Mucosa of descending colon (tissue), 3 donors: ENCODE measurements around the gene SYTL1. TPM values are rescaled to one million over a fixed set of nuclear protein-coding genes. Genes with fewer than 3 reads are reported as not detected.

Source experiments
- ATAC-seq: fragments of 200-7000 bp; cut with Tn5 transposase; one replicate; pipeline ENCODE4 v1.9.1; 2020; ENCODE audit warnings: mild to moderate bottlenecking, moderate library complexity
- DNase-seq, 3 donors: peaks; one replicate each; pipeline ENCODE4 v3.0.0-alpha.2; 2020
- H3K36me3 ChIP-seq: fragments of 200-600 bp; one replicate; pipeline ENCODE4 v1.8.0; 2021; ENCODE audit warnings: low read depth, mild to moderate bottlenecking
- H3K4me1 ChIP-seq: fragments of 200-600 bp; one replicate; pipeline ENCODE4 v1.8.0; 2021; ENCODE audit warnings: low read depth, mild to moderate bottlenecking
- H3K4me3 ChIP-seq: fragments of 200-600 bp; one replicate; pipeline ENCODE4 v1.8.0; 2021; ENCODE audit warnings: mild to moderate bottlenecking
- H3K9me3 ChIP-seq: fragments of 200-600 bp; one replicate; pipeline ENCODE4 v1.8.0; 2021; ENCODE audit warnings: mild to moderate bottlenecking
- intact Hi-C, 2 donors: fragments of 100-400 bp; cut with DNase I in 1 of 2; cut with micrococcal nuclease in 1 of 2; formaldehyde crosslinking; loops; one replicate each; pipeline versions ENCODE4 v1.11.0 to v1.11.1; 2022; cut with DNase I, micrococcal nuclease
- total RNA-seq, 3 donors: library from RNA; stranded (reverse); fragmentation: NEBNext Ultra II Directional in 2 of 3; extraction: Animal tissue kit (Norgen Biotek cat#: 25700) in 2 of 3; gene quantifications; one replicate each; pipeline versions ENCODE4 v1.2.1 to v1.2.4, GENCODE V29; 2021 to 2023
- TF ChIP-seq, protein P1 (sequence below): fragments of 200-600 bp; IDR thresholded peaks from one replicate; pipeline ENCODE4 v1.8.0; 2022; ENCODE audit warnings: antibody characterized with exemption, mild to moderate bottlenecking
- donor health status: DM: no; HTN: no; CAD: no; lungs with moderate emphysema.
- donor health status: DM: no; HTN: no; CAD: no.
- donor health status: DM: no; HTN: yes; CAD: no.

The SYTL1 gene
- total RNA-seq, 3 donors from 2014 or later, result 4.2 to 9.7 (median 8.7) TPM

DNA sequence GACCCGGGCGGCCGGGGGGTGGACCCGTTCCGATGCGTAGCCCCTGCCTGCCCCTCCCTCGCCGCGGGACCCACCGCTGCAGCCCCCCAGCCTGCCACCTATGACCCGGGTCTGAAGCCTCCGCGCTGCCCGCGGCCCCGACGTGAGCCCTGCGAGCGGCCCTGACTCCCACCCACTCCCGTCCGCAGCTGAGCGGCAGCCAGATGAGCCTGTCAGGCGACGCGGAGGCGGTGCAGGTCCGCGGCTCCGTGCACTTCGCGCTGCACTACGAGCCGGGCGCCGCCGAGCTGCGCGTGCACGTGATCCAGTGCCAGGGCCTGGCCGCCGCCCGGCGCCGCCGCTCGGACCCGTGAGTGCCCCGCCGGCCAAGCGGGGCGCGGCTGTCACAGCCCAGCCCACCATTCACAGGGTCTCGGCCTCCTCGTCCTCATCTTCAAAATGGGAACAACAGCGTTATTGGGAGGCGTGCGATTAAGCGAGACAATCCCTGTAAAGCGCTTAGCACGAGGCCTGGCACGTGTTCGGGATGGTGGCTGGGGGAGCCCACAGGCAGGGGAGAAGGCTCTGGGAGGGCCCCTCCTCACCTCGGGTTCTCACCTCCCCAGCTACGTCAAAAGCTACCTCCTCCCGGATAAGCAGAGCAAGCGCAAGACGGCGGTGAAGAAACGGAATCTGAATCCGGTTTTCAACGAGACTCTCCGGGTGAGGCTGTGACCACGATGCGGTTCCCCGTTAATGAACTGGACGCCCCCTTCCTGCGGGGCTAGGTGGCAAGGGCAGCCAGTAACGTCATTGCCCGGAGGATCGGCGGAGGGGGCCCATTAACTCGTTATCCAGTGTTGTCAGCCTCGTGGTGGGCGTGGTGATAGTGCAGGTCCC lies 8.2 kb downstream of the SYTL1 start:
- TF ChIP-seq, protein P1, sequence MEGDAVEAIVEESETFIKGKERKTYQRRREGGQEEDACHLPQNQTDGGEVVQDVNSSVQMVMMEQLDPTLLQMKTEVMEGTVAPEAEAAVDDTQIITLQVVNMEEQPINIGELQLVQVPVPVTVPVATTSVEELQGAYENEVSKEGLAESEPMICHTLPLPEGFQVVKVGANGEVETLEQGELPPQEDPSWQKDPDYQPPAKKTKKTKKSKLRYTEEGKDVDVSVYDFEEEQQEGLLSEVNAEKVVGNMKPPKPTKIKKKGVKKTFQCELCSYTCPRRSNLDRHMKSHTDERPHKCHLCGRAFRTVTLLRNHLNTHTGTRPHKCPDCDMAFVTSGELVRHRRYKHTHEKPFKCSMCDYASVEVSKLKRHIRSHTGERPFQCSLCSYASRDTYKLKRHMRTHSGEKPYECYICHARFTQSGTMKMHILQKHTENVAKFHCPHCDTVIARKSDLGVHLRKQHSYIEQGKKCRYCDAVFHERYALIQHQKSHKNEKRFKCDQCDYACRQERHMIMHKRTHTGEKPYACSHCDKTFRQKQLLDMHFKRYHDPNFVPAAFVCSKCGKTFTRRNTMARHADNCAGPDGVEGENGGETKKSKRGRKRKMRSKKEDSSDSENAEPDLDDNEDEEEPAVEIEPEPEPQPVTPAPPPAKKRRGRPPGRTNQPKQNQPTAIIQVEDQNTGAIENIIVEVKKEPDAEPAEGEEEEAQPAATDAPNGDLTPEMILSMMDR, result no peak
- Histone ChIP-seq H3K9me3 (no peaks in the 10 kb centered on the region), H3K4me3 (no peak overlapping the region), H3K4me1 (peaks cover 27% of the 10 kb centered on the region), H3K36me3 (no peaks in the 10 kb centered on the region)
- DNase-seq (peak; percentile 68 to 84 (median 81)), ATAC-seq (peak; percentile 87)
- intact Hi-C loops, result no loop called here

DNA sequence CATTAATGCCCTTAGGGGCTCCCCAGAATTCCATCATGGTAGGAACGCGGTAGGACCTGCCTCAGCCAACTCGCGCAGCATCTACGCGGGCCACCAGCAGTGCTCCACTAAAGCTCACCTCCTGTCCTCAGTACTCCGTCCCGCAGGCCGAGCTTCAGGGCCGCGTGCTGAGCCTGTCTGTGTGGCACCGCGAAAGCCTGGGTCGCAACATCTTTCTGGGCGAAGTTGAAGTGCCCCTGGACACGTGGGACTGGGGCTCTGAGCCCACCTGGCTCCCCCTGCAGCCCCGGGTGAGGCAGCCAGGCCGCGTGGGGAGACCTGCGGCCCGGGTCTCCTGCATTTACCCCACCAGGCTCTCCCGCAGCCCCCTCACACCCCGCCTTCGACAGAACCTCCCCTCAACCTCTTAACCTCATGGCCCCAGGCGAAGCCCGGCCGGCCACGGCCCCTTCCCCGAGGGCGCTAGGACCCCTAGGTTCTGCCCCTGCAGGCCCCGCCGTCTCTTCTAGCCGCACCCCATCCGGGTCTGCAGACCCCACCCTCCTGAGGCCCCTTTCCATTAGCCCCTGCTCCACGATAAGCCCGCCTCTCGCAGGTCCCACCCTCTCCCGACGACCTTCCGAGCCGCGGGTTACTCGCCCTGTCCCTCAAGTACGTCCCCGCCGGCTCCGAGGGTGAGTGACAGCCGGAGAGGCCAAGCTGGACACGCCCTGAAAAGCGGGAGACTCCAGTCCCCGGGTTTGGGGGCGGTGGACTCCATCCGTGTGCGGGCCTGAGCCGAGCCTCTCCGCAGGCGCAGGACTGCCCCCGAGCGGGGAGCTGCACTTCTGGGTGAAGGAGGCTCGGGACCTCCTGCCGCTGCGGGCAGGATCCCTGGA lies 9.1 kb downstream of the SYTL1 start:
- TF ChIP-seq, protein P1, result no peak
- DNase-seq (peak in 2 of 3 donors; percentile 64 to 71), ATAC-seq (peak; percentile 14)
- peaks cover 27% of the 10 kb centered on the region for H3K4me1 ChIP-seq
- H3K36me3 ChIP-seq, result no peaks in the 10 kb centered on the region
- no peak overlapping the region for H3K4me3 ChIP-seq
- intact Hi-C loops, result no loop called here
- H3K9me3 ChIP-seq, result no peaks in the 10 kb centered on the region

DNA sequence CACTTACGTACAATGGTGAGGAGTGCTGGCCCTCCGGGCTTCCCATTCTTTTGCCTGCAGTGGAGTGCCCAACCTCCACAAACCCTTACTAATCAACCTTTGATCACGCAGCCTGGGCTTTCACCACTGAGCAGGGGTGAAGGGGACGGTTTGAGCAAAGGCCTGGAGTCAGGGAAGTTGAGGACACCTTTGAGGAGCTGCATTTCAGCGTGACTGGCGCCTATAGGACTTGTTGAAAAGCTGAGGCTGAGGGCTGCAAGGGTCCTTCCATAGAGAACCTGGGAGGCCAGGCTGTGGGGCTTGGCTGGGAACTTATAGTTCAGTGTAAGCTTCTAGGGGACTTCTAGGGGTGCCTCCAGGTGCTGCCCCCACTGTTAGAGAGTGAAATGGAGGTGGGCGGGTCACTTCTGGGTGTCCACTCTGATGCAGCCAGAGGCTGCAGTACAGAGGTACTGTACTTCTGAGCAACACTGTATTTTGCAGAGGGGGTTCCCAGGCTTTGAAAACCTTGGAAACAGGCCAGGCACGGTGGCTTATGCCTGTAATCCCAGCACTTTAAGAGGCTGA lies 9.8 kb downstream of the SYTL1 start:
- no peaks in the 10 kb centered on the region for H3K9me3 ChIP-seq
- intact Hi-C loops, result no loop called here
- DNase-seq (no peak), ATAC-seq (no peak)
- no peaks in the 10 kb centered on the region for H3K36me3 ChIP-seq
- no peak overlapping the region for H3K4me3 ChIP-seq
- H3K4me1 ChIP-seq, result peaks cover 27% of the 10 kb centered on the region
- TF ChIP-seq, protein P1, result no peak

DNA sequence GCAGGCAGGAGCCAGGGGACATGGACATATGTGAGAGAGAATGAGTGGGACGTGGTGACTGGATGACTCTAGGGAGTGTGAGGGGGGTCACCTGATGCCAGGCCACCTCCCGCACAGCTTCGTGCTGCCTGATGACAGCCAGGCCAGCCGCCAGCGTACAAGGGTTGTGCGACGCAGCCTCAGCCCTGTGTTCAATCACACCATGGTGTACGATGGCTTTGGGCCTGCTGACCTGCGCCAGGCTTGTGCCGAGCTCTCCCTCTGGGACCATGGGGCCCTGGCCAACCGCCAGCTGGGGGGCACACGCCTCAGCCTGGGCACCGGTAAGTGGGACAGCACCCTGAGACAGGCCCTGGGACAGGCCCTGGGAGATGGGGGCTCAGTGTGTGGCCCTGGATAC lies 11.3 kb downstream of the SYTL1 start:
- no peak for ATAC-seq
- H3K4me3 ChIP-seq, result no peak overlapping the region
- no peaks in the 10 kb centered on the region for H3K36me3 ChIP-seq
- TF ChIP-seq, protein P1, result no peak
- H3K9me3 ChIP-seq, result no peaks in the 10 kb centered on the region
- DNase-seq, result peak in 1 of 3 donors; percentile 45
- intact Hi-C loops, result no loop called here
- H3K4me1 ChIP-seq, result peaks cover 36% of the 10 kb centered on the region

DNA sequence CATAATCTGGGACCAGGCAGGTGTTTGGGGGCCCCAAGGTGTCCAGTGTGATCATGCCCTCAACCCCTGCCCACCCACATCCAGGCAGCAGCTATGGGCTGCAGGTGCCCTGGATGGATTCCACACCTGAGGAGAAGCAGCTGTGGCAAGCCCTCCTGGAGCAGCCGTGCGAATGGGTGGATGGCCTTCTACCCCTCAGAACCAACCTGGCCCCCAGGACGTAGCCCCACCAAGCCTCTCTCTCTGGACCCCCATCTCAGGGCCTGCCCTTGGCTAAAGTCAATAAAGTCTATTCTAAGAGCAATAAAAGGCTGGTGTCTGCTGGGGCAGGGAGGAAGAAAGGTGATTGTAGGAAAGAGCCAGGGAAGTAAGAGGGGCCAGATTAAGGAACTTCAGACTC lies 11.8 kb downstream of the SYTL1 start:
- intact Hi-C loops, result no loop called here
- TF ChIP-seq, protein P1, result no peak
- DNase-seq, result peak in 1 of 3 donors; percentile 48
- H3K4me1 ChIP-seq, result peaks cover 35% of the 10 kb centered on the region
- H3K4me3 ChIP-seq, result no peak overlapping the region
- no peak for ATAC-seq
- no peaks in the 10 kb centered on the region for H3K9me3 ChIP-seq
- H3K36me3 ChIP-seq, result no peaks in the 10 kb centered on the region
